Activated T-helper 1 cell treated with anti-CD3 and anti-CD28 coated beads, Interleukin-2, amount 50 U/mL, for 16 hours (primary cell): ENCODE results near the gene SFT2D3.

Experiments
- DNase-seq, 2 donors: peaks; one replicate each; pipeline ENCODE4 v3.0.0-alpha.2; 2020; ENCODE audit warnings: low read depth in 1 of 2, low spot score in 1 of 2

SFT2D3 gene

DNA sequence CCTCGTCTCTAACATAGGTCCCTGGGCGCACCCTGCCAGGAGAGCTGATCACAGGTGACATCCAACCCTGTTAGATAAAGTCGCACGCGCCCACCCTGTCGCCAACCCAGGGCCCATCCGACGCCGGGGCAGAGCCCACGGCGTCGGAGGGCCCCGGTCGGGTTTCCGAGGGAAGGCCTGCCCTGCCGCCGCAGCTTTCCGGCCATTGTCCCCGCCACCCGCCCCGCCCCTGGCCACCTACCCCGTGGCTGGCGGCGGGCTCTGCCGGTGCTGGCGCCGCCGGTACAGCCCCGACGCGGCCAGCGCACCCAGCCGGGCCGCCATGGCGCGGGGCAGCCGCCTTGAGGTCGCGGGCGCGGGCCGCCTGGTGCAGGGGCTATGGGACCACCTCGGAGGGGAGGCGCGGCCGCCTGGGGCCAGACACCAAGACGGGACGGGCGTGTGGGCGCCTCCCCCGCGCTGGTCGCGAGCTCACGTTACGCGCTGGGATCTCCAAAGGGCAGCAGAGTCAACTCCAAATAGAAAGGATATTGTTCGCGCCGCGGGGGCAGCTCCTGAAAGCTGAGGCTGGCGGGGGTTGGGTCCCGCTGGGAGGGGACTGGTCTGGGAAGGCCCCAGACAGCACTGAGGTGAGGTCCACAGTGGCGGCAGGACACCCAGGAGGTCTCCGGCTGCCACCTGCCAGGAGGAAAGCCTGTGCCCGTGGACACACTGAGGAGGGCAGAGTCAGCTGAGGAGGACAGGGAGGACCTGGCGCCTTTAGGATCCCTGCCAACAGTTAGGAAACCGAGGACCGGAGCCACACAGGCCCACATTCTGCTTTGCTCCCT is 37.0 kb upstream of the SFT2D3 start:
- DNase-seq: no peak

DNA sequence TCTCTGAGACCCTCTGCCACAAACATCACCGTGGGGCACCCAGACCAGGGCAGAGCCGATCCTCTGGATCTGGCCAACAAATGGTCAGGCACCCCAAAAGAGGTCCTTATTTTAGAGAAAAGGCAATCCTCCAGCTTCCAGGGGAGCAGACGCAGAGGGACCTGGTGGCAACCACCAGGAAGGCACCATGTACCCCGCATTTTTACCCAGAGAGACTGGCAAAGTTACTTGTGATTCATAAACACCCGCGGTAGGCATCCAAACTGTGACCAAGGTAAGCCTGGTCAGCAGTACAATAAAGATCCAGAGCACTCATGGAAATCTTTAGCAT is 36.4 kb upstream of the SFT2D3 start:
- DNase-seq: no peak

DNA sequence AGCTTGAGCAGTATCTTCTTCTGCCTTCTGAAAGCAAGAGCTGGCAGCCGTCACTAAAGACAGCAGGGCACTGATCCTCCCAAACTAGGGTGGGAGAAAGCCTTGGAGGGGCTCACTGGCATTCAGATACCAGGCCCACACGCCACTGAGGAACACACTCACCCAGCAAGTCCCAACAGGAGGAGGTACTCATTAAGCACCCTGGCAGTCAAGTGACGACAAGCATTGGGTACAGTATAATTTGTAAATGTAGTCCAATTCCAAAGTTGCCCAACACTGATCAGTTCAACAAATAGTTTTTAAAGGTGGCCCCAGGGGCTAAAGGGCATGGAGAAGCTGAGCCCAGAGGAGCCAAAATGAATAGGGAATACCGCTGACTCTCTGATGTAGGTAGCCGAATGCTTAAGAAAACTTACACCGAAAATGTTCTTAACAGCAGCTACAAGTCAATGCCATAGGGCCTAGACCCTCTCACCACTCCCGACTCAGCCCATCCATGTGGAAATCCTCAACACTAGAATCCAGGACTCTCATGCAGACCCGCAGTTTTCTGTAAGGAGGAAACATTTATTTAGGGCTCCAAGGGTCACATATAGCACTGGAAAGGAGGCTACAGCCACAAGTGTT is 35.9 kb upstream of the SFT2D3 start:
- DNase-seq: no peak

DNA sequence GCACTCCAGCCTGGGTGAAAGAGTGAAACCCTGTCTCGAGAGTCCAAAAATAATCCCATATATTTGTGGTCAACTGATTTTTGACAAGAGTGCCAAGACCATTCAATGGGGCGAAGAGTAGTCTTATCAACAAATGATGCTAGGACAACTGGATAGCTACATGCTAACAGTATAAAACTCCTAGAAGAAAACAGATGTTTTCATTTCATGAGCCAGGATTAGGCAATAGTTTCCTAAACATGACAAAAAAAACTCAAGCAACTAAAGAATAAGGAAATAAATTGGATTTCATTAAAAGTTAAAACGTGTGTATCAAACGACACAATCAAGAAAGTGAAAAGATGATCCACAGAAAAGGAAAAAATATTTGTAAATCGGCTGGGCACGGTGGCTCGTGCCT is 32.2 kb upstream of the SFT2D3 start:
- DNase-seq: no peak

DNA sequence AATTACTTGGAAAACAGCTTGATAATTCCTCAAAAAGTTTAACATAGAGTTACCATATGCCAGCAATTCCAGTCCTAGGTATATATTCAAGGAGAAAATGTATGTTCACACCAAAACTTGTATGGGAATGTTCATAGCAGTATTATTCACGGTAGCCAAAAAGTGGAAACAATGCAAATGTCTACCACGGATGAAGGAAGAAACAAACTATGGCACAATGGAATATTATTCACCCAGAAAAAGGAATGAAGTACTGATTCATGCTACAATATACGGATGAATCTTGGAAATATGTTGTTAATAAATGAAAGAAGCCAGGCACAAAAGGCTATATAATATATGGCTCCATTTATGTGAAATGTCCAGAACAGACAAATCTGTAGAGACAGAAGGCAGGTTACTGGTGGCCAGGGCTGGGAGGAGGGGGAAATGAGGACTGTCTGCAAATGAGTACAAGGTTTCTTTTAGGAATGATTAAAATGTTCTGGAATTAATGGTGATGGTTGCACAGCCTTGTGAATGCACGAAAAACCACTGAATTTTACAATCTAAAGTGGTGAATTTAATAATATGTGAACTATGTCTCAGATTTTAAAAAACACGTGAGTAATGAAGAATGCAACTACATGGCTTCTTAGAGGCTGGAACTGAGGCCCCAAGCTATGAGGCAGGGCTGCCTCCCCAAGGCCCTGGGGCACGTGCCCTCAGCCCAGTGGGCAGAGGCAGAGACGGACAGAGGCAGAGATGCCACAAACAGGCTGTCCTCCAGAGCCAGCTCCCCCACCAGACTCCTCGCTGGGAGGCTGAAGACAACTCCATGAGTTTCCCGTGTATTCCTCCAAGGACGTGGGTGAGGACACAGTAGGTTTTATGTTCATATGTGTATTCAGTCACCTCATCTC is 31.0 kb upstream of the SFT2D3 start:
- no peak for DNase-seq

DNA sequence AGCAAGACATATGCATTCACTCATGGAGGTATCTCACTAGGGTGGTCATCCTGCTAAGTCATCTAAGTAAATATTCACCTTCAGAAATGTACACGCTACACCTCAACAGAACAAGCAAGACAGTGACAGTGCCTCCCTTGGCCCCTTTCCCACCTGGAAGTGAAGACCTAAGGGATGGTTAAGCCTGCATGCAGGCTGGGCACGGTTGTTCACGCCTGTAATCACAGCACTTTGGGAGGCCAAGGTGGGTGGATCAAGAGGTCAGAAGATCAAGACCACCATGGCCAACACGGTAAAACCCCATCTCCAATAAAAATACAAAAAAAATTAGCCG is 30.4 kb upstream of the SFT2D3 start:
- DNase-seq: no peak

DNA sequence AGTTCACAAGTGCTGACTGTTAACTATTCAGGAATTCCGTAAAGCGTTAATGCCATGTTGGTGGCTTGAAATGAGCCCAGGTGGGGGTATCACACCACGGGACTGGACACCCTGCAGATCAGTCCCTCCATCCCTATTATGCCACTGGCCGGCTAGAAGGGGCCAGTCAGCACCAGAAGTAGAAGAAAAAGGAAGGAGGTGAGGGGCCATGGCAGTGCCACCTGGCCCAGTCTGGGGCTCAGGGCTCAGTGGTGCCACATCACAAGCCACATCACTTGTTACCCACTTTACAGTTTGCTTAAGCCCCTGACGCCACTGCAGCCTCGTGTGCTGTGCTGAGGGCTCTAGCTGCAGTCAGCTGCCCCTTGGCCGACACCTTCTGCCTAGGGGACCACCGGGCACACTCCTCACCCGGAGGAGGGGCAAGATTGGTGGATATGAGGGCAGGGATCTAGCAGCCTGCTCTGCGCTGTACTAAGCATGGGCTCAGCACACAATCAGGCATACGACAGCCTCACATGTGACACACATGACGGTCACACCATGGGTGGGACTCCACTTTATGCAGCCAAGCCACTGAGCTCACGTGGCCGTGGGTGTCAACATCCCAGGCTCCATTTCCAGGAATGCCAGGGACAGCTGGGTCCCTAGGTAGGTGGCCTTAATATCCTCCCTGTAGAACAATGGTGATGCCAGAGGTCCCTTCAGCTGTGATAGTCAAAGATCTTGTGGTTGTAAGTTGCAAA is 29.6 kb upstream of the SFT2D3 start:
- DNase-seq: no peak

DNA sequence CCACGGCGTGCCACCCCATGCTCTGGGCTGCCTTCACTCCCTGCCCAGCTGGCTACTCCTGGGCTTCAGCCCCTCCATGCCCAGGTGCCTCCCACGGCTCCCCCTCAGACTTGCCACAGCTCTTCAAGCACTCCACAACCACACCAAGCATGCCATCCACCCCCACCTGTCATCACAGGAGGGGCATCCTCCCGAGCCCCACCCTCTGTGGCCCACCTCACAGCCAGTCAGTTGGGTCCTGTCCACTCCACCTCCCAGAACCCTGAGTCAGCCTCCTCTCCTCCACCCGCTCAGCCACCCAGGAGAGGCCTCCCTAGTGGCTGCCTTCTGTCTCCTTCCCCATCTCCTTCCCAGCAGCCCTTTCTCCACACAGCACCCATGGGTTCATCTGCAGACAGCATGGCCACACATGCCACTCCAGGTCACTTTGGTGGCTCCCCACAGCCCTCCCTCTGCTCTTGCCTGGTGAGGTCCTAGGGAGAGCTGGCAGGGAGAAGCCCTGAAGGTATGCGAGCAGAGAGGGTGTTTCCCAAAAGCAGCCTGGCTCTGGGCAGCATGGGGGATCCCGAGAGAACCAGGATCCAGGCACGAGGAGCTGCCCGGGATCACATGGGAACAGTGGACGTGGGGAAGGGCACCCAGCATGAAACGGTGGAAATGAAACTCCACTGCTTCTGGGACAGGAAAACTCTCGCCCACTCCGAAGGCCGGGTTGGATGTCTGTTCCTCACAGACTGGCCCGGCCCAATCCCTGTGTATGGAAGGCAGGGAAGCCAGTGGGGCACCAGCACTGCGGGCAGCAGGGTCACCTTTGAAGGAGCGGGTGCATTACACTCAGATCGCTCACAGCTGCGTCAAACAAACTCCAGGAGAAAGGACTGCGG is 28.7 kb upstream of the SFT2D3 start:
- no peak for DNase-seq

DNA sequence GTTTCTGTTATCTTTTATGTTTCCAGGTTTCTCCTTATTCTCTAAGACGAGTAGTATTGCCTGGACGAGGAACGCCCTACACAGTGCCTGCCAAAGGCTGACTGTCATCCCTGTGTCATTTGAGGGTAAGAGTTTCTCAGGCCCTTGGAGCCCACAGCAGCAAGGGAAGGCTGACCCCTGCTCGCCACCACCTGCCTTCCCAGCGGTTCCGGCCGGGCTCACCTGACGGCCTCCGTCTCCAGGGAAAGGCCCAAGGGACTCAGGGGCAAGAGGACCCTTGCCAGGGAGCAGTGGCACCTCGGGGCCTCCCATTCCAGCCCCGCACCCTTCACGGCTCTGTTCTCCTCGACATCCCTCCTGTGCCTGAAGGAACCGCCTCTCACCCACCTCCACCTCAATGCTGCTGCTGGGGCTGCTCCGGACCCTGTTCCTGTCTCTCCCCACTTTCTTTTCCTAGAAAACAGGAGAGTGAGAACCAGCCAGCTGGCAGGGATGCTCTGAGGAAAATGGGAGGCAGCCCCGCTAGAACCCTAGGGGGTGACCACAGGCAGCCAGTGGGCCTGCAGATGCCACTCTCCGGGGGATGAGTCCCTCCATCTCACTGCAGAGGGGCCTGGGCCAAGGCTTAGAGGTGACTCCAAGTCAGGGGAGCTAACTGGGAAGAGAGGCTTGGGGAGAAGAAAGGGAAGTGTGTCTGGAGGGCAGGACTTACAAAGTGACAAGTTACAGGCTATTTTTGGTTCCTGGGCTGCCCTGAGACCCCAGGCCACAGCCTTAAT is 27.8 kb upstream of the SFT2D3 start:
- DNase-seq: no peak

DNA sequence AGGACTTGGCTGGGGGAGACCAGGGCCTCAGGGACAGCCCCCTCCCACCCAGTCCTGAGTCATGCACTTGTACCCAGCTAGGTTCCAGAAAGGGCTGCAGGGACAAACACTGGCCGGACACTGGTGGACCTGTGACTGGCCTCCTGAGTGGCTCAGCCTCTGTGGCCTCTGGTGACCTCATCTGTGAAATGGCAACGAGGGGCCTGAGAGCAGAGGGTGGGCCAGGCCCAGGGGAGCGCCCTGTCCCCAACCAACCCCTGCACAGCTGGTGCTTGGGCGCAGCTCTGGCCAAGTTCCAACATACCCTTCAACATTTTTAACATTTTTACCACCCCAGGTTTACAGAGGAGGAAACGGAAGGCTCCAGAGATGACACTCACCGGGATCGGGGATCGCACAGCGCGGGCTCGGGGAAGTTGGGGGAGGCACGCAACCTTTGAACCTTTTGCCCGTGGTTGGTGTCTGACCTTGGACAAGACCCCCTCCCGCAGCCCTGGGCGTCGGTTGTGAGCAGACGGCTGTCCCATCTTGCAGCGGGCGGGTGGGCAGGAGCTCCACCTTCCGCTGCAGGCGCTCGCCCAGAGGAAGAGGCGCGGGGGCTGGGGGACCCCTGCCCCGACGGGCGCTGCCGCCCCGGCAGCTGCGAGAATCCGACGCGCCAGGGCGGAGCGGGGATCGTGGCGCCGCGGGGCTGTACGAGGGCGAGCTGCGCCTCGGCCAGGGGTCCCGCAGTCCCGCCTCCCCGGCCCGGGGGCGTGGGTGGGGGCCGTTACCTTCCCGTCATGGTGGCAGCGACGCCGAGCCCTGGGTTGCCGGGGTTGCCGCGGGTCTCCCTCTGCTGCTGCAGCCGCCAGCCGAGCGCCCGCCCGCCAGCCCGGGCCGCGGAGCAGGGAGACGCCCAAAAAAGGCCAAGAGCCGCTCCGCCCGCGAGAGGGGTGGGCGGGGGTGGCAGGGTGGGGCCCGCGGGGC is 26.8 kb upstream of the SFT2D3 start:
- no peak for DNase-seq

DNA sequence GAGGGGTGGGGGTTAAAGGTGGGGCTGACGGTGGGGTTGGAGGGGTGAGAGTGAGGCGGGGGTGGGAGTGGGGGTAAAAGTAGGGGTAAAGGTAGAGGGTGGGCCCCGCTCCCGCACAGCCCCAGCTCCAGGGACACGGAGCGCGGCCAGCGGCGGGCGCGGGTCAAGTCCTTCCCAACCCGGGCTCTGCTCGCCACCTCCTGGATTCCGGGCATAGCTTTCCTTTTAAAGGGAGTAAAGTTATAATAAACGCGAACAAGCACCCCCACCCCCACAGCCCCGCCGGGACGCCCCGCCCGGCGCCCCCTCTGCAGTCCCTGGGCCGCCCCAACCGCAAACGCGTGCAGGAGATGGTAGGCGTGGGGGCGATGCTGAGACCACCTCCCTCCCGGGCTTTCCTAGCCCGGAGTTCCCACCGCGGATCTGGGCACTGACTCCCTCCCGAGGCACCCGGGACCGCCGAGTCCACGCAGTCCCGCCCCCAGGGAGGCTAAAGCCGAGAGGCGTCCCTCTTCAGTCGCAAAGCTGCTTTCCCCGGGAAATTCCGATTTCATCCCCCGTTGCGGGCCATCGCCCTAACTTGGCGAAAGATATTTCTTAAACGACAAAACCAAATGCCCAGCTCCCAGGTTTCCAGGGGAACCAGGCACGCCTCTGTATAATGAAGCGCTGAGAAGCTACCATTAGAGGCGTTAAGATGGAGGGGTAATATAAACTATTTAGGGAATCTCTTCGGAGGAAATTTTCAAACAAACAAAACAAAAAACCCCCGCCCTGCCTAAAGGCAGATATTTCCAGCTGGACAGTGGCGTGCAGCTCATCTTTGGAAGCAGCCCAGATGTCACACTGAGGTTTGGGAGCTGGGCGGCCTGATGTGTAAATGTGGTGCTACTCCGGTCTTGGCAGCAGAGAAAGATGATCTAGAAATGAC is 25.7 kb upstream of the SFT2D3 start, which contains the start of gene LIMS2:
TSS of gene LIMS2 (minus strand) at position 200 of the 931 bp plus-strand sequence. CDS start 506 bp downstream, outside the sequence.
- DNase-seq: no peak

DNA sequence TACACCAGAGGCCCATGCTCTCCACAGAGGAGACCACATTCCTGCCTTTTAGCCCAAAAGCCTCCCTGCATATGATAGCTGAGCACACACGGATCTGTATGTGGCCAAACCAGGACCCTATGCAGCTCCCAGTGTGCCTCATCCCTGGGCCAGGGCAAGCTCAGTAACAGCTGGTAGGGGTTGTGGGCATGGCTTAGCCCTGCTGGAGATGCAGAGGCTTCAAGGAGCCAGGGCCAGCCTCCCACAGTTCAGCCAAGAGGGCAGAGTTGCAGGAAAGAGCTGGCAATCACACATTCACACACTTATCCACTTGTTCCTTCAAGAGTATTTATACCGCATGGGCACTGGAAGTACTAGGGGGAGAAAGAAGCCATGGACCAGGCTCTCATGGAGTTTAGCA is 24.4 kb upstream of the SFT2D3 start:
- DNase-seq: no peak

DNA sequence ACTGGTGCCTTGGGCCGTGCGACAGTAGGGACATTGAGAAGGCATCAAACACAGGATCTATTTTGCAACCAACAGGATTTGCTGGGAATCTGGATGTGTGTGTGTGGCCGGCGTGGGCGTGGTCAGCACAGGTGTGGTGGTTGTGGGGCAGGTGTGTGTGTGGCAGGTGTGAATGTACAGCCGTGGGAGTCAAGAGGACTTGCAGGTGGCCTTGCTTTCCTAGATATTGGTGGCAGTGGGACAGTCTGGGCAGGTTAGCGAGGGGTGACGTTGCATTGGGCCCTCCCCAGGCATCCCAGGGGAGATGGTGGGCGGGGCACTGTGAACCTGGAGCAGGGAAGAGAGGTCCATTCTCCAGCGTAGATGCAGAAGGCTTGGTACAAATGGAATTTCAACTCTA is 22.8 kb upstream of the SFT2D3 start:
- DNase-seq: no peak

DNA sequence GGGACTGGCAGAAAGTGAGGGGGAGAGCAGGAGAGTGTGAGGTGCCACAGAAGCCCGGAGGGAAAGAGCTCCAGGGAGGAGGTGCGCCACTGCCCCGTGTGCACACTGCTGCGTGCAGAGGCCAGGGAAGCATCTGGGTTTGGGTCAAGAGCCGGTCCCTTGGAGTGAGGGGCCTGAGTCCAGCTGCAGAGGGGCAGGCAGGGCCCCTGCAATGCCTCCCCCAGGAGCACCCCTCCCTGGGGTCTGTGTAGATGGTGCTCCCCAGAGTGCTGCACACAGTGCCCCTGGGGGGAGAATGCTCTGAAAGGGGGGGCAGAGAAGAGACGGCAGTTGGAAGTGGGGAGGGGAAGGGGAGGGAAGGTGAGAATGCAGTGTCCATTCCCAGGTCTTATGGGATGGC is 22.3 kb upstream of the SFT2D3 start:
- no peak for DNase-seq

DNA sequence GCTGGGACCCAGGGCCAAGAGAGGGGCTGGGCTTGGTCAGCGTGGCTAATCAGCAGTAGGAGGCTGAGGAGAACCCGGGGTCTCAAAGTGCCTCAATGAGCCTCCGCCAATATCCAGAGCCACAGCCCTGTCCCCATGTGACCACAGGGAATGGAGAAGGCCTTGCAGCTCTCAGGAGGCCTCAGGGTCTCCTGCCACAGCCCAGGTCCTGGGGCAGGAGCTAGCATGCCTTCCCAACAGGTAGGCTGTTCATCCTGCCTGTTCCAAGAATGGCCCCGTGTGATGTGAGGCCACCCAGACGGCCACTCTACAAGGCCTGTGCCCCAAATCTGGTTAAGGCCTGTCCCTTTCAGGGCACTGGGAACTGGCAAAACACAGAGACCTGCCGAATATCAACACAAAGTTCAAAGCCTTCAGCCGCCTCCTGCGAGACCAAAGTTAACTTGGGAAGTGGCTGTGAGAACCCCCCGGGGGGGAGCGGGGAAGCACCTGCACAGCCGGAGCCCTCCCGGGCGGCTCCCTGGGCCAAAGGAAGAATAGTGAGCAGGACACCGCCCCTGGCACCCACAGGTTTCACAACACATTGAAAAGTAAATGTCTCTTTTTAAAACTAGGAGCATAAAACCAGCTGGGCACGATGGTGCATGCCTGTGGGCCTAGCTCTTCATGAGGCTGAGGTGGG is 21.5 kb upstream of the SFT2D3 start:
- DNase-seq: no peak

DNA sequence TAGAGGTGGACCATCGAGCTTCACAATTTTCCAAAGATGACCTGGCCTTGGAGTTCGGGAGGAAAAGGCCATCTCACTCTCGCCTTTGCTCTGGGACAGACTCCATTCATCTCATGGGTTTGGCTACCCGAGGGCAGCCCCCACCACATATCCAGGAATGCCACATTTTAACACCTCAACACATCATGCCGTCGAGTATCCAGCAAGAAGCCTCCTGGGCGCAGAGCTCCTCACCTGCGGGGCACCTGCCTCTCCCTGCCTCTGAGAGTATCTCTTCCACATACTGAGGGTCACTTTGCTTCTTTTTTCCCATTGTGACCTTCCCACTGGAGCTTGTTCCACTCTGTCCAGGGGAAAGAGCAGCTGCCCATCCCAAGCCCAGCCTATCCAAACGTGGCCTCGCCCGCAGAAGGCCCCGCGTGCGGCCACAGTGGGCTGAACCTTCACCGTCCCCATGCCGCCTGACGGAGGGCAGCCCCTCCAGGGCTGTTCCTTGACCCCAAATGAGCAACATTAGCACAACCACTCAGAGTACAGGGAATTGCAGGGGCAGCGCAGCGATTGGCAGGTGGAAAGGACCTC is 20.5 kb upstream of the SFT2D3 start:
- DNase-seq: no peak
